MV-4-11 (cell line): Measurements from ENCODE around the gene STK36.

Source experiments
- DNase-seq: peaks from one replicate; lab custom pipeline; 2025; lab: John Stamatoyannopoulos, UW

Gene STK36

DNA sequence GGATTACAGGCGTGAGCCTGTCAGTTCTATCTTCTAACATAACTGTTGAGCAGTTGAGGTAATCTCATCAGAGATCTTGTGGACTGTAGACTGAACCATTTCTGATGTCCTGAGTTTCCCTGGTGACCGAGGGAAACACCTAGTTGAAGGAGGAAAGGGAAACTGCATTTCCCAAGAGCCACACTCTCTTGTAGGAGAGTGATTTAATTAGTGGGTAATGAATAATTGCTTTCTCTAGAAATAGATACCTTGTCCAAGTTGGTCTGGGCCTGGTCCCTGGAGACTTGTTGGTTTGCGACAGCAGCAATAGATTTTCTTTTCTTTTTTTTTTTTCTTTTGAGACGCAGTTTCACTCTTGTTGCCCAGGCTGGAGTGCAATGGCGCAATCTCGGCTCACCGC lies 46.2 kb downstream of the STK36 start:
- no peak for DNase-seq

DNA sequence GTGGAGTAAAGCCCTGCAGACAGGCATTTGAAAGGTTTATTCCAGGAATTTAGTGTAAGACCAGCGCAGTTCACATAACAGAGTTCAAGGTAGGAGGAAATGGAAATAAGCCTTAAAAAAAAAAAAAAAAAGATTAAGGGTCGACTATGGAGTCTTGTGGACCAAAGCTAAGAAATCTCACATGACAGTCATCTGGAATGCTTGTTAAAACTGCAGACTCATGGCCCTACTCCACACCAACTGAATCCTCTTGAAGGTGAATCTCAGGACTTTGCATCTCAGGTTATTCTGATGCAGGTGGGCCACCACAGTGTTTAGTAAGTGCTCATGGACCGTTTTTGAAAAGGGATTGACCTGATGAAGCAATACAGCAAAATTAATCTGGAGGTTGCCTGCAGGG lies 47.6 kb downstream of the STK36 start:
- DNase-seq = no peak

DNA sequence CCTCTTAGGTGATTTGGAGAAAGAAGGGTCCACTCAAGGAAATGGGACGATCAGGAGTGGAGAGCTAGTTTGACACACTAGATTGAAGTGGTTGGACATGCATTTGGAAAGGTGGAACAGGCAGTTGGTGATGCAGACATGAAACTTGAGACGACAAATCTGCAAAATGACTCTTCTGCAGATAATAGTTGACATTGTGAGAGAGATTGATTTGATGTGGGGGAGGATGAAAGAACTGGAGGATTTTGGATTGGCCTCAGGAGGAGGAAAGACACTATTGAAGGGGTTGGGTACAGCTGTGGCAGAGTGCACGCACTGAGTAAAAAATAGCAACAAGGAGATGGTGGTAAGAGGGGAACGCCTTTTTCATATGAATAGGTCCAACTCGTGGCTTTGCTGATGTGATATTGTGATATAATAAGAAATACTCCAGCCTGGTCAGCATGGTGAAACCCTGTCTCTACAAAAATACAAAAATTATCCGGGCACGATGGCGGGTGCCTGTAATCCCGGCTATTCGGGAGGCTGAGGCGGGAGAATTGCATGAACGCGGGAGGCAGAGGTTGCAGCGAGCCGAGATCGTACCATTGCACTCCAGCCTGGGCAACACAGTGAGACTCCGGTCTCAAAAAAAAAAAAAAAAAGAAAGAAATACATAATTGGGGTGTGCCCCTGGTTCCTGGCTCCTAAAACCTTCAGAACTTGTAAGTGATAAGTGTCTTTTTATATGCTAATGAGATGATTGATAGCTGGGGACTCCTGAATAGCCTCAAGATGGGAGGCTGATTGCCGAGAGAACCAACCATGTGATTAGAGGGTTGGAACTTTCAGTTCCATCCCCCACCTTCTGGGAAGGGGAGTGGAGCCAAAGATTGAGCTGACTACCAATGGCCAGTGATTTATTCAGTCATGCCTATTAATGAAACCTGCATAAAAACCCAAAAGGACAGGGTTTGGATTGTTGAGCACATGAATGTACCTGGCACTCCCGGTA lies 48.5 kb downstream of the STK36 start:
- no peak for DNase-seq

- no peak for DNase-seq
These were observed 49.6 kb downstream of the STK36 start for GRCh38 chr2:218721488-218721887.

GRCh38 chr2:218721934-218722333 lies 50.0 kb downstream of the STK36 start:
- DNase-seq = no peak

GRCh38 chr2:218722419-218722818 lies 50.5 kb downstream of the STK36 start:
- DNase-seq = no peak

GRCh38 chr2:218722876-218723785 lies 51.2 kb downstream of the STK36 start:
- DNase-seq = peak; percentile 20

DNA sequence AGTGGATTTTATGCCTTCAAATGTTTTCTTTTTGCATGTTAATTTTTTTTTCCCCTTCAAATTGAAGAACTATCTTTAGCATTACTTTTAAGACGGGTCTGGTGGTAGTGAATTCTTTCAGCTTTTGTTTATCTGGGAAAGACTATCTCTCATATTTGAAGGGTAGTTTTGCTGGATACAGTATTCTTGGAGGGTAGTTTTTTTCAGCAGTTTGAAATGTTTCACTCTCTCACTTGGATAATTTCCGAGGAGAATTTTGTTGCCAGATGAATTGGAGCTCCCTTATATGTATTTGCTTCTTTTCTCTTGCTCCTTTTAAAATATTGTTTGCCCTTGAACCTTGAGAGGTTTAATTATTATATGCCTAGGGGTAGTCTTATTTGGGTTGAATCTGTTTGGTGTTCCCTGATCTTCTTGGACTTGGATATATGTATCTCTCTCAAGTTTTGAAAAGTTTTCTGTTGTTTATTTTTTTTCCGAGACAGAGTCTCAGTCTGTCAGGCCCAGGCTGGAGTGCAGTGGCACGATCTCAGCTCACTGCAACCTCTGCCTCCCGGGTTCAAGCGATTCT lies 54.2 kb downstream of the STK36 start:
- no peak for DNase-seq

DNA sequence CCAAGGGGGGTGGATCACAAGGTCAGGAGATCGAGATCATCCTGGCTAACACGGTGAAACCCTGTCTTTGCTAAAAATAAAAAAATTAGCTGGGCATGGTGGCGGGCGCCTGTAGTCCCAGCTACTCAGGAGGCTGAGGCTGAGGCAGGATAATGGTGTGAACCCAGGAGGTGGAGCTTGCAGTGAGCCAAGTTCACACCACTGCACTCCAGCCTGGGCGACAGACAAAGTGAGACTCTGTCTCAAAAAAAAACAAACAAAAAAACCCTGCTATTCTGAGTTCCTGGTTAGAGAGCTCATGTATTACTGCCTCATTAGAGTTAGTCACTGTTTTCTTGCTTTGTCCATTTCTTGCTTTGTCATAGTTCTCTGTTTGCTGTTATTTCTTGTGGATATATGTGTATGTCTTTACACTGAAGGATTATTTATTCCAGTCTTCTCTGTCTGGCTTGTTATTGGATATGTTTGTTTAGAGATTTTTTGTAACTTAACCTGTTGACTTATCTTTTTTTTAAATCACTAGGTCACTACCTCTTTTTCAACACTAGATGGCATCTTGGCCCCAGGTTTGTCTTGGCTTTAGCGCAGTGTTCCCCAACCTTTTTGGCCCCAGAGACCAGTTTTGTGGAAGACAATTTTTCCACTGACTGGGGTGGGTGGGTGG lies 55.7 kb downstream of the STK36 start:
- DNase-seq = peak; percentile 9

DNA sequence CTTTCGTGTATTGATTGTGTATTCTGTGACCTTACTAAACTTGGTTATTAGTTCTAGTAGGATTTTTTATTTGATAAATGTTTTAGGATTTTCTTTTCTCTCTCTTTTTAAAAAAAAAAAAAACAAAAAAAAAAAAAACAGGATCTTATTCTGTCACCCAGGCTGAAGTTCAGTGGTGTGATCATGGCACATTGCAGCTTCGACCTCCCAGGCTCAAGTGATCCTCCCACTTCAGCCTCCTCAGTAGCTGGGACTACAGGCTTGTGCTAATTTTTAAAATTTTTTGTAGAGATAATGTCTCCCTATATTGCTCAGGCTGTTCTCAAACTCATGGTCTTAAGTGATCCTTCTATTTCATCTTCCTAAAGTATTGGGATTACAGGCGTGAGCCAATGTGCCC lies 57.8 kb downstream of the STK36 start:
- no peak for DNase-seq

GRCh38 chr2:218732052-218732760 lies 60.3 kb downstream of the STK36 start:
- DNase-seq = no peak

DNA sequence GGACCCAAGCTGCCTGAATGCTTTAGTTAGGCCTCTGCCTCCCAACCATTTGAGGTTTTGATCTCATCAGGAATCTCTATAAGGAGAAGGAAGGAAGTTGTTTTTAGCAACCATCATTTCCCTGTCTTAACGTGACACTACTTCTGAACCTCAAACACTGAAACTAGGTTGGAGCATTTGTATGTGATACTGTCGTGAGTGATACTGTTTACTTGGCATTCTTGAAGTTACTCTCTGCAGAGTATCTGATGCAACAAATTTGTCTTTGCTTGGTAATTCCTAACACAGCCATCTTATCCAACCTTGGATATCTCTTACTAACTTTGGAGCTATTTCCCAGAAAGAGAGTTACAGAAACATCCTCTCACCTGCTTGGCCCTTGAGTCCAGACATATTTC lies 60.9 kb downstream of the STK36 start:
- DNase-seq = no peak

DNA sequence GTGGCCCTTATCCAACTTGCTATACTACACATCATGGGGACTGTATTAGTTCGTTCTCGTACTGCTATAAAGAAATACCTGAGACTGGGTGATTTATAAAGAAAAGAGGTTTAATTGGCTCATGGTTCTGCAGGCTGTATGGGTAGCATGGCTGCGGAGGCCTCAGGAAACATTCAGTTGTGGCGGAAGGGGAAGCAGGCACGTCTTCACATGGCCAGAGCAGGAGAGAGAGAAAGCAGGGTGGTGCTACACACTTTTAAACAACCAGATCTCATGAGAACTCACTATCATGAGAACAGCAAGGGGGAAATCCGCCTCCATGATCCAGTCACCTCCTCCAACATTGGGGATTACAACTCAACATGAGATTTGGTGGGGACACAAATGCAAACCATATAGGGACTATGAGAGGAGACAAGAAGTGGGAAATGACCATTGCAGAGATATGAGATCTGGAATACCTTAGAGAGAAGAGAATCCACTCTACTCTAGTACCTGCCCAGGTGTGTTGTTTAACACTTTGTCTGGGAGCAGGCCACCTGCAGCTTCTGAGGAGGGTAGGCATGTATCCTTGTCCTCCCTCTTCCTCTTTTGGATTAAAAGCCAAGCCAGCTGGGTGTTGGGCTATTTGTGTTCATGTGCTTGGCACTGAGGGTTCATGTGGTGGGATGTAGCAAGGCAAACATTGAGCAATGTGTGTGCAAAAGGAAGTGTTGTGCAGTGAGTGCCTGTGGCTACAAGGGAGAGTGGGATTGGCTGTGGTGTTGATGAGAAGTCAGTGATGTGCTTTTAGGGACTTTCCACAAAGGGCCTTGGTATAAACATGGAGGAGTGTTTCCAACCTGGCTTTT lies 61.5 kb downstream of the STK36 start:
- DNase-seq = peak; percentile 98

GRCh38 chr2:218734190-218734975 lies 62.5 kb downstream of the STK36 start:
- DNase-seq = no peak

DNA sequence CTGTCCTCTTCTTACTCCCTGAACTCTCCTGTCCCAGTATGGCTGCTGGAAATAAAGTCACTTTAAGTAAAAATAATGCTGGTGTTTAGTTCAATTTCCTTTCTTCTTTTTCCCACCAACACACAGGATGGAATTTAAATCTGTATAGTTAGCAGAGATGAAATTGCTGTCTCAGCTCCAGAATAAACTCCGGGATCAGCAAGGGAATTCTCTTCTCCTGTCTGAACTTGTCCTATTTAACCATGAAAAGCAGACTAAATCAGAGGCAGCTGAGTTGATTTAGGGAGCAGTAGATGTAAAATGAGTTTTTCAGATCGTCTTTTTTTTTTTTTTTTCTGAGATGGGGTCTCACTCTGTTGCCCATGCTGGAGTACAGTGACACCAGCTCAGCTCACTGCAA lies 64.6 kb downstream of the STK36 start:
- no peak for DNase-seq

DNA sequence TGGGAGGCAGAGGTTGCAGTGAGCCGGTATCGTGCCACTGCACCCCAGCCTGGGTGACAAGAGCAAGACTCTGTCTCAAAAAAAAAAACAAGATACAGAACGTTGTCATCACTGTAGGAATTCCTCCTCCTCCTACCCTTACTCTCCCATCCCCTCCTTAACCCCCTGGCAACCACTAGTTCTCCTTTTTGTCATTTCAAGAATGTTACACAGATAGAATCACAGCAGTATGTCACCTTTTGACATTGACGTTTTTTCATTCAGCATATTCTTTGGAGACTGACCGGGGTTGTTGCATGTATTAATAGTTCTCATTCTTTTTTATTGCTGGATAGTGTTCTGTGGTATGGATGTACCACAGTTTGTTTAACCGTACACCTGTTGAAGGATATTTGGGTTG lies 71.2 kb downstream of the STK36 start:
- peak; percentile 72 for DNase-seq

DNA sequence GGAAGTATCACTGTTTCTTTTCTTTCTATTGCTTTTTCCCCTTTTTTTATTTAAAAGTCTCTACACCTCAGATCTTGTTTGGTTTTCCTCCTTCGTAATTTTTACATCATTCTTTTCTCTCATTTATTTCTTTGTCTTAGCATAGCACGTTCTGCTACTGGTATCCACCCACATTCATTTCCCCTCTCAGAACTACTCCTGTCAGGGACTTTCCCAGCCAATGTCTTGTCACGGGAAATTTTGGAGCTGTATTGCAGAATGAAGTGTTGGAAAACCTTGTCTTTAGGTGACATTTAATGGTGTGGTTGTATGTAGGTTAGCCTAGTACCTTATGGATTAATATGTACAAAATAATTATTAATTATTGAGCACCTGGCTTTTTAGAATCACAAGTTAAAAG lies 72.7 kb downstream of the STK36 start:
- DNase-seq = no peak

DNA sequence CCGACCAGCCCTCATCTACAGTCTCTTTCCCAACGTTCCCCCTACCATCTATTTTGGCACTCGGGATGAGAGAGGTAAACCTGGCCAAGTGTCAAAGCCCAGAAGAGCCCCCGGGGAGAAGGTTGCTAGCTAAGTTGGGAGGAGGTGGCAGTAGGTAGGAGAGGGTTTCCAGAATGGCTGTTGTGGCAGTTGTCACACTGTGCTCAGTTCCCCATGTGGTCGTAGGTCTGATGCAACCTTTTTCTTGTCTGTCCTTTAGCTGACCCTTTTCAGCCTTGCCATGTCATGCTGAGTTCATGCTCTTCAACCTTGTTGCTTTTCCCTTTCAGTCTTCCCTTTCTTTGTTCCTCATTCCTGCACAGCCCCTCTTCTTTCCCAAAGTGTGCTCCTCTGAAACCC lies 73.3 kb downstream of the STK36 start:
- DNase-seq = peak; percentile 95
